Fibroblast of skin of scalp (primary cell): ENCODE data around the gene CYBC1.
"Not testable (repeated sequence)": the region's sequence is repeated elsewhere in the genome, so short reads cannot be mapped to it uniquely, and the experiment has no call there.

ENCODE experiments used
- DNase-seq: peaks from one replicate; pipeline ENCODE4 v3.0.0-alpha.2; 2013

The CYBC1 gene

DNA sequence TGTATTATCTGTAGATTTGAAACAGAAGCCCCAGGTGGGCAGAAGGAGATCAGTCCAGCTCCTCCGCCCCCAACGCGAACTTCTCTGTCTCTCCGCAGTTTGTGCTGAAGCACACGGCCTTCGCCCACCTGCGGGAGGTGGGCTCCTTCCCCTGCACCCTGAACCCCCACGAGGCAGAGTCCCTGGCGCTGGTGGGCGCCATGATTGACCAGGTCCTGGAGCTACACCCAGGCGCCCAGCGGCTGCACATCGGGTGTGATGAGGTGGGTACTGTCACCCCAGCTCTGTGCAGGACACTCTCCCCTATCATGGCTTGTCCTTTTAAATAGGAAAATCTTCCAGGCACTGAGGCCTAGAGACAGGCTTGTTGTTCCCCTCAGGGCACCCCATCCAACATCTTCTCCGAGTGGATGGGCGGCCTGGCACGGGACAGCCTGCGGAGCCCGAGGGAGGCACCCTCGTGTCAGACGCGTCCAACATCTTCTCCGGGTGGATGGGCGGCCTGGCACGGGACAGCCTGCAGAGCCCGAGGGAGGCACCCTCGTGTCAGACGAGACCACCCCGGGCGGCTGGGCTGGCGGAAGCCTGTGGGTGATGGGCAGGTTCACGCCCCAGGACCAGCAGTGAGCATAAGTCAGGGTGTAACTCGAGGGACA, 16.9 kb downstream of the CYBC1 start:
- no peak for DNase-seq

DNA sequence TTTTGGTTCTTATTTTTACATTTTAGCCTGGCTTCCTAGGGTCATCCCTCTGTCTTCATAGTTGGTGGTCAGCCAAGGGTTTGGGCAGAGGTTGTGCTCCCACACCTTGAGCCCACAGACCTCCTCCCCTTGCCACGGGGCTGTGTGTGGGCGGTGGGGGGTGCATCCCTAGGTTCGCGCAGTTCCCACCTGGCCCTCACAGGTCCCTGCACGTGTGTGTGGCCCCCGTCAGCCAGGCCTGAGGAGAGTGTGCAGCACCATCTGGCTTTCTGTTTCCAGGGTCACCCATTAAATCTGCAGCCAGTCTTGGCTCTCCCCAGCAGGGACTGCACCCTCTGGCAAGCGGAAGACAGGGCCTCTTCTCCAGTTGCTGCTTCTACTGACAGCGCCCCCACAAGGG, 18.5 kb downstream of the CYBC1 start:
- DNase-seq, result no peak

DNA sequence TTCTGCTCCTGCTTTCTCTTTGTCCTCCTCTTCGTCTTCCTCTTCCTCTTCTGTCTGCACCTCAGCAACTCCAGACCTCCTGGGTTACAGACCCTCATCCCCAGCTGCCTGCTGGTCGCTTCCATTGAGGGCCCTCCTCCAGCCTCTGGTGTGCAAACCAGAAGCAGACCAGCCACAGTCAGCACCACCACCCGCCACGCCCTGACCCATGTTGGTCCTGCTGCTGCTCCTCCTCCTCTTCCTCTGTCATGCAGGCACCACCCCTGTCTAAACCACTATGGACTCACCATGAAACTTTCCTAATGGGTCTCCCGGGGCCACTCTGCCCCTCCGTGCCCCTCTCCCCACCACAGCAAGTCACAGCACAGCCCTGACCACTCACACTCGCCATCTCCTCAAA, 20.7 kb downstream of the CYBC1 start:
- no peak for DNase-seq

DNA sequence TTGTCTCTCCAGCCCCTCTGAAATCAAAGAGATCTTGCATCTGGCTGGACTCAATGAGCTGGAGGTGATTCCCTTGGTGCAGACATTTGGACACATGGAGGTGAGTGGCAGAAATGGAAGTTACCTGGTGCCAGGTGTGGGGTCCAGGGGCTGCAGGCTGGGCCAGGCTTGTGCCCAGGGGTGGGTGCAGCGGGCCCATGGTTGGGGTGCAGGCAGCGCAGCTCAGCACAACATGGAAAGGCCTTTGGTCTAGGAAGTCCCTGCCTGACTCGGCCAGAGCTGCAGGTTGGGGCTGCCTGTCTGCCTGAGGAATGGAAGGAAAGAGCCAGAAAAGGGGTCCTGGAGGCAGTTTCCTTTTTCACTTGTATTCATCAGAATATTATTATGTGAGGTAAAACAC, 22.0 kb downstream of the CYBC1 start:
- no peak for DNase-seq

DNA sequence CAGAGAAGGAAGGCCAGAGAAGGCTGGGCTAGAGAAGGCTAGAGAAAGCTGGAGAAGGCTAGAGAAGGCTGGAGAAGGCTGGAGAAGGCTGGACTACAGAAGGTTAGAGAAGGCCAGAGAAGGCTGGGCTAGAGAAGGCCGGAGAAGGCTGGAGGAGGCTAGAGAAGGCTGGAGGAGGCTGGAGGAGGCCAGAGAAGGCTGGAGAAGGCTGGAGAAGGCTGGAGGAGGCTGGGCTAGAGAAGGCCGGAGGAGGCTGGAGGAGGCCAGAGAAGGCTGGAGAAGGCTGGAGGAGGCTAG, 25.7 kb downstream of the CYBC1 start:
- DNase-seq, result no peak

DNA sequence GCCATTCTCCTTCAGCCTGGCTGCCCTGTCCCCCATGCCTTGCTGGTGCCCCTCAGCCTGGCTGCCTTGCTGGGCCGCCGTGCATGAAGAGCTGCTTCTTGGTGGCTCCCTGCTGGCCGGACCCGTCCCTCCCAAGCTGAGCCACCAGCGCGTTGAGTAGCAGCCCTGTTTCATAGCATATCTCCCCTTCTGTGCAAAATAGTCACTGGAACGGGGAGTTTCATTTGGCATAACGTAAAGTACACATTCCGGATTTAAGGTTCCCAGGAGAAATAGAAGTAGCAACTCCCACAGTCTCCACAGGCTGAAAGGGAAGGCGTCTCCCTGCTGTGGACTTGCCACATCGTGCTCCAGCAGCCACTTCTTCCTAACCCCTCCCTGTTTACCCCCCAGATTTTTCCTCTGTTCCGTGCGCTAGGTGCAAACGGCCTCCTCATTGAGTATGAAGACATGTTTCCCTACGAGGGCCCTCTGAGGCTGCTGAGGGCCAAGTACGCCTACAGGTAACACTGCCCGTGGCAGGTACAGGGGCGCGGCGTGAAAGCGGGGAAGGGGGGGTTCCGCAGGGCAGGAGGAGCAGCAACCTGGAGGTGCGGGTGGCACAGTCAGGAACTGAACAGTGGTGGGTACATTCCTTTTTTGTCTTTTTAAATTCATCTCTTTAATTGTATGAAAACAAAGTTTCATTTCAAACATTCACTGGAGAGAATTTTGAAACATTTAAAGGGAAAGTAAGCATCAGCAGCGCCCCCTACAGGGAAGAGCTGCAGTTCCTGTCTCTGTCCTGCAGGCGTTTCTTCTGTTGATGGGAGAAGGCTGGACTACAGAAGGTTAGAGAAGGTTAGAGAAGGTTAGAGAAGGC, 26.3 kb downstream of the CYBC1 start:
- DNase-seq, result peak; percentile 43

DNA sequence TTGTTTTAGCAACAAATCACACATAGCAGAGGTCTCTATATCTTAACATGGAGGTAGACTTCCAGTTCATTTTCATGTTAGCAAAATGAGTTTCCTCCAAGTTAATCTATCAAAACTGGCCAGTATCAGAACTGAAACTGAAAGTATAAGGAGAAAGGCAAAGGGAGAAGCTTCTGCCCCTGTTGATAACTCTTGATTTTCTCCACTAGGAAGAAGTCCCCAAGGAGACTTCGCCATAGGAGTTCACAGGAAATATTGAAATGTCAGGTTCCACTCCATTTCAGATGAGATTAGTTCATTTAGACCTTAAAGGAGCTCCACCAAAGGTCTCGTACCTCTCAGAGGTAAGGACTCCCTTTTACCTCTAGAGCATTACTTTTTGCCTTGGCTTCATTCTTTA, 31.0 kb downstream of the CYBC1 start:
- DNase-seq, result no peak

DNA sequence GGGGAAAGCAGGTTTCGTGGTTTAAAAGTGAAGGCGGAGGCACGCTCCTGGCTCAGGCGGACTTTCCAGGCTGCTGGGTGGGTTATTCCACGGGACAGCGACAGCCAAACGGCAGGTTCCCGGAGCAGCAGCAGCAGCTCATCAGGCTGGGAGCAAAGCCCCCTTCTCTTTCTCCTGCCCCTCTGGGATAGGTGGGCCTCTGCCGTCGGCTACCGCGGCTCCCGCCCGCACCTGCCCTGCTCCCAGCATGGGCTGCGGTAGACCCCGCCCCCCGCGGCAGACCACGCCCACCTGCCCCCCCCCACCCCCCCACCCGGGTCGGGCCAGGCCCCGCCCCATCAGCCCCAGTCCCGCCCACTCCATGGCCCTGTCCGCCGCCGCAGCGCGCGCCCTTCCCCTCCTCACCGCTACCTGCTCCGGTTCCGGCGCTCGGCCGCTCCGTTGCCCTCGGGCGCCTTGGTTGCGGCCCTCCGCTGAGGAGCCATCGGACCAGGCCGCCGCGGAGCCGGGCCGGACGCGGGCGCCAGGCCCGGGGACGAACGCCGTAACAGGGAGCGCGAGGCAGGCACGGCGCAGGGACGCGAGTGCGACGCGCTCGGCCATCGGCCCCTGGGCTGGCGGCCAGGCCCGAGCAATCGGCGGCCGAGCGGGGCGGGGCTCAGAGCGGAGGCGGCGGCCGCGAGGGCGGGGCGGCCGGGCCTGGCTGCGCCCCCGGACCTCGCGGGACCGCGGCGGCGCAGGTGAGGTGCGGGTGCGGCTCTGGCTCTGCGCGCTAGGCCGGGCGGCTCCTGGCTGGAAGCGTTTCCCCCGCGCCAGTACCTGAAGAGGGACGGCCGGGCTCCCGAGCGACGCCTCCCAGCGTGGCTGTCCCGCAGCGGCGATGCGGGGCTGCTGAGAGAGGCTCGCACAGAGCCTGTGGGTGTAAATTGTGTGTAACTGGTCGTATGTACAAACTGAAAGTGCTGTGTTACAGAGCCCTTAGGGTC, 32.3 kb downstream of the CYBC1 start, which contains the start of the genes HEXD and OGFOD3:
Gene HEXD (plus strand): TSS at position 347 of the 986 bp plus-strand sequence. CDS start 1,453 bp downstream, outside the sequence.
Gene OGFOD3 (minus strand): TSS at position 586 of the 986 bp plus-strand sequence. CDS start 101 bp downstream, at position 485.
- peak; percentile 83 for DNase-seq

DNA sequence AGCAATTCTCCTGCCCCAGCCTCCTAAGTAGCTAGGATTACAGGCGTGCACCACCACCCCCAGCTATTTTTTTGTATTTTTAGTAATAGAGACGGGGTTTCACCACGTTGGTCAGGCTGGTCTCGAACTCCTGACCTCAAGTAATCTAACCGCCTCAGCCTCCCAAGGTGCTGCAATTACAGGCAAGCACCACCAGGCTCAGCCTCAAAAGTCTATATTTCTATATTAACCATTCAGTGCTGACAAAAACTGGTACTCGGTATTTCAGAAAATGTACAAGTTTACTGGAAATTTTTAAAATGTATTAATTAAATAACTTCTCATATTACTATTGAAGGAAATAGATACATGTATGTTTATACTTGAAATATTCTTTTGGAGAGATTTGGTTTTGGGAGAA, 33.8 kb downstream of the CYBC1 start:
- DNase-seq, result no peak

DNA sequence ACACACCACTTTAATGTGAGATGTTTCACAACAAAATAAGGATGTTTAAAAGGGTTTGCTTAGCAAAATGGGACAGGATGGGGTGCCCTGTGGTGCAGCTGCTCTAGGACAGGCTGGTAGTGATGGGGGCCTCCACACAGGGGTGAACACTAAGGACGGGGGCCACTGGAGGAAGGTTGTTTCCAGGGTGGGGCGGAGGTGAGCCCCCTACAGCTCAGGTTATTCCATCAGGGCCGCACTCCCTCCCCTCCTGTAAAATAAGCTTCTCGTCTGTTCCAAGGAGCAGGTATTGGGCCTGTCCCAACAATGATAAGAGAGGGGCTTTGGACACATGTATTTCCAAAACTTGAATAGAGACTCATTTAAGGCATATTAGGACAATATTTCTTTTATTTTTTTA, 34.3 kb downstream of the CYBC1 start:
- DNase-seq, result no peak

DNA sequence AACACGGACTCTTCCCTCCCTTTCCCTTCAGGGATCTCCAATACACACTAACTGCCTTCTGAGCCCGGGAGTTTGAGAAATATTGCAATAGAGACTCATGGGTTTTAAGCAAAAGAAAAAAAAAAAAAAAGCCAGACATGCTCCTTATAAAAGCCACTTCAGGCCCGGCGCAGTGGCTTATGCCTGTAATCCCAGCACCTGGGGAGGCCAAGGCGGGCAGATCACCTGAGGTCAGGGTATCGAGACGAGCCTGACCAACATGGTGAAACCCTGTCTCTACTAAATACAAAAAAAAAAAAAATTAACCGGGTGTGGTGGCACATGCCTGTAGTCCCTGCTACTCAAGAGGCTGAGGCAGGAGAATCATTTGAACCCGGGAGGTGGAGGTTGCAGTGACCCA, 34.8 kb downstream of the CYBC1 start:
- no peak for DNase-seq

DNA sequence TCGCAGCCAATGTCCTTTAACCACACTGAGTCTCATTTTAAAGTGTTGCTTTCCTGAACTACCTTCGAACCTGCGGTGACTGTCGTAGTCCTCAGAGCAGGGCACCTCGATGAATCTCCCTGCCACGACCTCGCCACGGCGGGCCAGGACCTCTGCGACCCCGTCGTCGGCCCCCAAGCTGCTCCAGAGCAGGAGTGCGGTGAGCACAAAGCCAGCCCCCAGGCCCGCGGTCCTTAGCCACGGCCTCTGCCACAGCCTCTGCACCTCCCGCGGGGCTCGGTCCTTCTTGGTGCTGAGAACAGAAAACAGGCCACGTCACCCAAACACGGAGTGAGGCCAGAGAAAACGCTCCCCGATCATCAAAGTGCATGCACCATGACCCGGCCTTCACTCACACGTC, 35.2 kb downstream of the CYBC1 start:
- DNase-seq, result no peak

DNA sequence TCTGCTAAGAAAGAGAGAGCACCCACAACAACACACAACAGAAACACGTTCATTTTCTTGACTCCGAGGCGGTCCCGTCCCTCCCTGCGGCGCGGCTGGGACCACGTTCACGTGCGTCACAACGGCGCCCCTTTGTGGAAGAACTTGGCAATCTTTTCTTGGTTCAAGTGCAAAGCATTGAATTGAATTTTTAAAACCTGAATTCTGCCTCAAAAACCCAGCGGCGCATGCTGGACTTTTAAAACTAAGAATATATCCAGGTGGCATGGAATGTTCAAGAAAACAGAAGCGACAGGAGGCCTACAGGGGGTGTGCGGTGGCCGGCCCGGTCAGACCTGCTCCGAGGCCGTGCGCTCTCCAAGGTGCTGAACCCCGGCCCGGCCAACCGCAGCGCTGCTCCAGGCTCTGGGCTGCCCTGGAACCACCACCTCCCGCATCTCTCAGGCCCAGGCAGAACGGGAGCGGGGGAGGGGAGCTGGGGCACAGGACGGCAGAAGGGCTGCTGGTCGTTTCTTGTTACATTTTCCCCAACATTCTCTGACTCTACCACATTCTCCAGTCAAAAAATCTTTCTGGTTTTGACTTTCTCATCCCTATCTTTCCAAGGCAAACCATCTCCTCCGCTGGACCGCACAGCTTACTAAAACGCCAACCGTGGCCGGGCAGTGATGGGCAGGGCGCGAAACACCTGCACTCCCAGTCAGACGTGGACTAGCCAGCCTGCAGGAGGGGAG, 35.8 kb downstream of the CYBC1 start:
- peak; percentile 75 for DNase-seq

DNA sequence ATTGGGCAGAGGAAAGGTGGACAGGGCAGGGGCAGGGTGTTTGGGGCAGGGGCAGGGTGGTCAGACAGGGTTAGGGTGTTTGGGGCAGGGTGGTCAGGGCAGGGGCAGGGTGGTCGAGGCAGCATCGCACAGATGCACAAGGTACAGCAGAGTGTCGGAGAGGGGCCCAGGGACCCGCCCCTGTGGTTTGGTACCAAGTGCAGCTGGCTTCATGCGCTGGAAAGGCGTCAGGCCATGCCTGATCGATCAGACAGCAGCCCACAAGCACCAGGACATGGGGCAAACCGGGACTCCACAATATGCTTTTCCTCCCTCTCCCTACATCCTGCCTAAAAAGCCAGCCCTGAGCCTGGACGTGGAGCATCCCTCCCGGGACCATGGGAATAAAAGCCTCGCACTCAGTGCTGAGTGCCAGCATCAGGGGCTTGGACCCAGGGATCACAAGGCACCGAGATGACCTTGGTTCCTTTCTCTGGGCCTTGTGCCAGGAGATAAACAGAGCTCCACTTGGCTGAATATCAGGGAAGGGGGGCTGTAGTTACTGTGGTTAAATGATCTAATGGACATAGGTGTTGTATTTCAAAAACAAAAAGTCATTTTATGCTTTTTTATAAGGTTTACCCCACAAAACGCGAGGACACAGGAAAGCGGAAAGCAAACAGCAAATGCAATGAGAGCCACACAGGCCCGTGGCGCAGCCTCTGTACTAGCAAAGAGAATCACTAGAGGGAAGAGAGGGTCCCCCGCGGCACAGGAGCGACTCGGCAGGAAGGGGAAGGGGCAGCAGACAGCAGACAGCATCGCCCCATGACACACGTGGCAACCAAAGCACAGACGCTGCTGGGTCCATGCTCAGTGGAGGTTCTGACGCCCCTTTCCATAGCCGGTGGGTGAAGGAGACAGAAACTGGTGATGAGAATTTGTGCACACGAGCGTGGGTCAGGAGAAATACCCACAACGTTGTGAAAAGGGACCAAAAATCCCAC, 37.7 kb downstream of the CYBC1 start:
- no peak for DNase-seq

DNA sequence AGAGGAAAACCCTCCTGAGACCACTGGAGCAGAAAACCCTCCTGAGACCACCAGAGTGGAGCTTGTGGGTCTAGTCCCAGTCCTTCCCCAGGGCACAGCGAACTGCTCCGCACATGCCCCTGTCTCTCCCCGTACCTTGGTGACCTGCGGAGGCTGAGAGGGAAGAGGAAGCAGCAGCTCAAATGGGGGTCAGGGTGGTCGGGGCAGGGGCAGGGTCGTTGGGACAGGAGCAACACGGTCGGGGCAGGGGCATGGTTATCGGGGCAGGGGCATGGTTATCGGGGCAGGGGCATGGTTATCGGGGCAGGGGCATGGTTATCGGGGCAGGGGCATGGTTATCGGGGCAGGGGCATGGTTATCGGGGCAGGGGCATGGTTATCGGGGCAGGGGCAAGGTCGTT, 38.5 kb downstream of the CYBC1 start:
- not testable (repeated sequence) for DNase-seq

DNA sequence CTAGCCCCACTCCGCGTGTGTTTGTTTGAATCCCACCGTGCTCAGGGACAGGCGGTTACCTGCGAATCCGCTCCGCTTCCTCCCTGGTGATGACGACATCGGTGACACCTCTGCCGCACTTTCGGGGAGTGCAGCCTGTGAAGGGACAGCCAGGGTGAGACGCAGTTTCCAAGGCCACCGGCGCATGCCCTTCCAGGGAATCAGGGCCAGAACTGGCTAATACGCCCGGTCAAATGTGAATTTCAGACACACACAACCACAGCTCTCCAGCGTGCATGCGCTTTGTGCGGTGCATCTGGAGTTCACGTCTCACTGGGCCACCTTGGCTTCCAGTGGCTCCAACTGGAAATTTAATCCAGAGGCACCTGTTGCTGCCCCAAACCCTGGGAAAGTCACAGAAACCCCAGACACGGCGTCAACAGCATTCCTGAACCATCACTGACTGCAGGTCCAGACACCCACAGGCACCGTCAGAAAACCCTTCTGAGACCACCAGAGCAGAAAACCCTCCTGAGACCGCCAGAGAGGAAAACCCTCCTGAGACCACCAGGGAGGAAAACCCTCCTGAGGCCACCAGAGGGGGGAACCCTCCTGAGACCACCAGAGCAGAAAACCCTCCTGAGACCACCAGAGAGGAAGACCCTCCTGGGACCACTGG, 39.0 kb downstream of the CYBC1 start:
- DNase-seq, result no peak

DNA sequence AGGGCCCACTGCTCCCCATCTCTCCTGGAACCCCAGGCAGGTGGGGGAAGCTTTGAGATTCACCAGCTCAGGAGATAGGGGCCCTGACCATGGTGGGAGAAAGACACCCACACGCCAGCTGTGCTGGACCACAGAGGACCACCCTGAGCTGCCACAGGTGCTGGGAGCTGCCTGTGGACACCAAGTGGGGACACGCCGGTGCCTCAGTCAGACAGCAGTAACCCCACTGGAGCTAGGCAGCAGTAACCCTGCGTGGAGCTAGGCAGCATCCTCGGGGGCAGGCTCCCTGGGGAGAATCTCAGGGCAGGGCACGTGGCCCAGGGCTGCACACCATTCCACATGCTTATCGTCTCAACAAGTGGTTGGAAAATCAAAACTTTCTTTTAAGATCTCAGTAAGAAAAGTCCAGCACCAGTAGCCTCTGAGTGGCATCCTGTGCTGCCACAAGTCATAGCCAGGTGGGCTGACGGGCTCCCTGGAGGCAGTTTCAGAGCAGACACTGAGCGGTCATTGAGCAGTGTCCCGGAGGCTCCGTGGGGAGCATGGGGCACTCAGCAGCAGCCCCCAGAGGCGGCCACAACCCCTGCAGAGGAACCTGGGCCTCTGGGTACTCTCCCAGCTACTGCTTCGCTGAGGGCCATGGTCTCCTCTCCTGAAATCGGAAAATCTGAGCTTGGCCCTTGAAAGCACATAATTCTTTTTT, 40.4 kb downstream of the CYBC1 start:
- DNase-seq, result no peak

DNA sequence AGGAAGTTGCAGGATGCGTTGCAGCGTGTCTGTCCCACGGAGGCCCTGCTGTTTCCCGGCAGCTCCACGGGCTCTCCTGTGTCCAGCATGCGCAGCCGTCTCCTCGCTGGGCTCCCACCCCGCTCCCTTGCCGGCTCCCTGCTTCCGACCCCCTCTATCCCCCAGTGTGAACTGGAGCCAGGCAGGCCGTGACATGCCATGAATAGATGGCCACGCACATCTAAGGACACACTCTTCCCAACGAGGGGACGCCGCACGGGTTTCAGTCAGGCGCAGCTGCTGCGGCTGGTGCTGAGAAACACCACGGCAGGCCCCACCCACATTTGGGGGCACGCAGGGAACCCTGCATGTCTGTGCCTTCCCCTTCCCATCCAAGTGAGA, 41.6 kb downstream of the CYBC1 start:
- no peak for DNase-seq

DNA sequence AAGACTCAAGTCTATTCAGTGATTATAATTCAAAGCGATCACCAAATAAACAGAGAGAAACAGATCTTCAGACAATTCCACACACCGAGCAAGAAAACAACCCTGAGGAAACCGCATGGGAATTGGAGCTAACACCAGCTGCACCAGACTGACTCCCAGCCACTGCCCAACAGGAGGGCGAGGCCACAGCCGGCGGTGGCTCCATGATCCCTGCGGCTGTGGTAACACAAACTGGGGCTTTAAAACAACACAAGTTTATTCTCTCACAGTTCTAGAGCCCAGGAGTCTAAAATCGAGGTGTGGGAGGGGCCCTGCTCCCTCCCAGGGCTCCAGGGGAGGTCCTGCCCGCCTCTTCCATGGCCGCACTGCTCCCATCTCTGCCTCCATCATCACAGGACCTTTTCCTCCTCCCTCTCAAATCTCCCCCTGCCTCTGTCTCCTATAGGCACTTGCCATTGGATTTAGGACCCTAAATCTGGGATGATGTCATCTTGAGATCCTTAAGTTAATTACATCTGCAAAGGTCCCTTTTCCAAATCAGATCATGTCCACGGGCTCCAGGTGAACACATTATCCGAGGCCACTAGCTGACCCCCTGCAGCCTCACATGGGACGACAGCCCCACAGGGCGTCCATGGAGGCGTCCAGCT, 42.1 kb downstream of the CYBC1 start:
- DNase-seq, result peak; percentile 29
